Endothelial cell of umbilical vein (primary cell): ENCODE data around the gene FAM222A. TPM values are rescaled to one million over a fixed set of nuclear protein-coding genes. Genes with fewer than 3 reads are reported as not detected.

ENCODE experiments used
- BruUV-seq: library from RNA; stranded (reverse); fragments of 400-500 nt; replicated peaks from 2 replicates; lab custom pipeline; 2021; lab: Mats Ljungman, UMichigan
- CTCF ChIA-PET: fragments of 300-600, 350-600 bp; sonication (Branson Sonifier 250); formaldehyde crosslinking; loops from one replicate; lab custom pipeline; 2021; ENCODE audit warnings: antibody characterized with exemption, inconsistent platforms; lab: Charles Lee
- POLR2A ChIA-PET: fragments of 300-600, 350-600 bp; sonication (Branson Sonifier 250); formaldehyde crosslinking; loops from one replicate; lab custom pipeline; 2021; ENCODE audit warnings: antibody characterized with exemption, inconsistent platforms; lab: Charles Lee
- DNase-seq: peaks from one replicate; pipeline ENCODE4 v3.0.0-alpha.2; 2011; ENCODE audit warnings: low read depth, low spot score
- FAIRE-seq: peaks from 2 replicates; lab custom pipeline; 2011; peaks lifted over from hg19 to GRCh38; lab: Jason Lieb, UNC
- H2AFZ ChIP-seq: 2 replicates; pipeline ENCODE4 v1.6.0; 2012; ENCODE audit warnings: low read depth, low read length, control low read depth, inconsistent platforms
- H3K27ac ChIP-seq: 2 replicates; pipeline ENCODE4 v1.5.1; 2011; ENCODE audit warnings: low read depth, mild to moderate bottlenecking, control low read depth, low read length, moderate library complexity; ENCODE audit not compliant: insufficient read depth
- H3K27me3 ChIP-seq, 2 experiments: 2 replicates each; pipeline versions ENCODE4 v1.6.0 to v1.6.1; 2011; ENCODE audit warnings: low read length in 2 of 2, mixed read lengths in 1 of 2; ENCODE audit not compliant: control insufficient read depth in 2 of 2, insufficient read depth in 2 of 2
- H3K36me3 ChIP-seq, 2 experiments: 2 replicates in 1 of 2; 3 replicates in 1 of 2; pipeline ENCODE4 v1.5.1; 2011; ENCODE audit warnings: low read length in 2 of 2, mild to moderate bottlenecking in 1 of 2, moderate library complexity in 1 of 2; ENCODE audit not compliant: control insufficient read depth in 2 of 2, insufficient read depth in 2 of 2; ENCODE audit errors: extremely low read depth in 1 of 2
- H3K4me1 ChIP-seq: 3 replicates; pipeline ENCODE4 v1.5.1; 2011; ENCODE audit warnings: mild to moderate bottlenecking, low read length; ENCODE audit not compliant: control insufficient read depth, insufficient read depth; ENCODE audit errors: extremely low read depth
- H3K4me2 ChIP-seq: 2 replicates; pipeline ENCODE4 v1.6.1; 2011; ENCODE audit warnings: low read length, control low read depth, mixed read lengths; ENCODE audit not compliant: insufficient read depth
- H3K4me3 ChIP-seq, 3 experiments: fragments of 200-600 bp in 1 of 3; sonication (generic), shearing (Covaris generic) in 1 of 3; replicated peaks in 1 of 3; 2 replicates each; pipeline ENCODE4 v1.5.1; 2011 to 2016; ENCODE audit warnings: control low read depth in 3 of 3, low read length in 3 of 3, mild to moderate bottlenecking in 2 of 3, inconsistent platforms in 1 of 3, low read depth in 1 of 3, moderate library complexity in 1 of 3; ENCODE audit not compliant: insufficient read depth in 1 of 3
- H3K79me2 ChIP-seq: 2 replicates; pipeline ENCODE4 v1.6.0; 2012; ENCODE audit warnings: low read length, inconsistent platforms; ENCODE audit not compliant: control insufficient read depth, insufficient read depth
- H3K9ac ChIP-seq: replicated peaks from 2 replicates; pipeline ENCODE3; 2011; ENCODE audit warnings: low read length, control low read depth; ENCODE audit not compliant: insufficient read depth; ENCODE audit errors: extremely low read depth
- H3K9me1 ChIP-seq: replicated peaks from 3 replicates; pipeline ENCODE4 v1.6.0; 2011; ENCODE audit warnings: mild to moderate bottlenecking, low read length; ENCODE audit not compliant: control insufficient read depth, insufficient read depth; ENCODE audit errors: extremely low read depth
- H3K9me3 ChIP-seq: replicated peaks from 2 replicates; pipeline ENCODE4 v1.5.1; 2012; ENCODE audit warnings: low read length, inconsistent platforms; ENCODE audit not compliant: control insufficient read depth, insufficient read depth
- H4K20me1 ChIP-seq: replicated peaks from 2 replicates; pipeline ENCODE3; 2011; ENCODE audit warnings: mild to moderate bottlenecking, low read length; ENCODE audit not compliant: control insufficient read depth, insufficient read depth; ENCODE audit errors: extremely low read depth
- CTCF ChIP-seq, 2 donors: IDR thresholded peaks; 1 replicate in 1 of 2; 2 replicates in 1 of 2; pipeline ENCODE4 v1.5.1; 2011; ENCODE audit warnings: low read length in 2 of 2, mild to moderate bottlenecking in 2 of 2, moderate library complexity in 2 of 2, control low read depth in 1 of 2, inconsistent platforms in 1 of 2, low read depth in 1 of 2; ENCODE audit not compliant: insufficient read depth in 1 of 2; ENCODE audit errors: extremely low read depth in 1 of 2
- JUN ChIP-seq: IDR thresholded peaks from 2 replicates; pipeline ENCODE4 v1.6.1; 2011; ENCODE audit warnings: borderline replicate concordance, low read depth; ENCODE audit not compliant: insufficient read length, insufficient read depth
- POLR2AphosphoS5 ChIP-seq: IDR thresholded peaks from 2 replicates; pipeline ENCODE4 v1.6.1; 2012; ENCODE audit warnings: low read depth, mild to moderate bottlenecking, control low read depth, low read length, moderate library complexity; ENCODE audit not compliant: insufficient read depth
- dilution Hi-C: fragments of 300-500 bp; cut with MboI; formaldehyde crosslinking; loops from one replicate; pipeline ENCODE4 v1.15.0; 2019; ENCODE audit warnings: low sequenced_read_pairs; ENCODE audit not compliant: extremely low pct_ligation_motif_present
- intact Hi-C: fragments of 100-400 bp; cut with micrococcal nuclease; formaldehyde crosslinking; loops from one replicate; pipeline ENCODE4 v1.10.0; 2022
- polyA plus RNA-seq, 4 experiments: library from polyadenylated mRNA; depleted of rRNA in 3 of 4; stranded (reverse) in 3 of 4; unstranded in 1 of 4; fragments of >200 nt; gene quantifications; 2 replicates each; pipeline versions ENCODE4 v1.2.1 to v1.2.3, GENCODE V29; 2011 to 2012; ENCODE audit warnings: missing spikeins in 1 of 4
- total RNA-seq: library from RNA; stranded (reverse); gene quantifications from 2 replicates; pipeline ENCODE4 v1.2.3, GENCODE V29; 2021
- TF ChIP-seq, protein P1 (sequence below): IDR thresholded peaks from 2 replicates; pipeline ENCODE4 v1.6.1; 2011; ENCODE audit not compliant: insufficient read depth, insufficient read length

The FAM222A gene
- total and polyA plus RNA-seq, 2 donors (not counting 3 experiments of a cell fraction or from before 2014, with no cell fraction given): 0.62 to 1.7 TPM

DNA sequence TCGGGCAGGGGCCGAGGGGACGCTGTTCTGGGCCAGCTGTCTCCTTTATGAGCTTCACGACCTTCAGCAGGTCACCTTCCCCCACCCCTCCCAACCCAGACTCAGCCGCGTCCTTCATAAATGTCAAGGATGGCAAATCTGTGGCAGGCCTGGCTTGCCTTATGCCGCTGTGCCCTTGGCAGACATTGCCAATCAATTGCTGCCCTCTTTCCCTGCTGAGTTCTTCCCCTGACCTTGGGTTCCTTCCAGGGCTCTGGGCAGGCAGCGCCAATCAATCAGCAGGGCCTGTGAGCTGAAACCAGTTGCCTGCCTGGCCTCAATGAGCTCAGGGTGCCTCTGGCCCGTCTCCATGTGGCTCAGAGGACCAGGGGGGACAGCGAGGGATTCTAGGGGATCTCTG lies 7.7 kb downstream of the FAM222A start:
- H3K9me3 ChIP-seq: no peaks in the 10 kb centered on the region
- no peak overlapping the region for H2AFZ ChIP-seq
- peaks cover 14 to 16% of the 10 kb centered on the region in 2 experiments for H3K27me3 ChIP-seq
- intact Hi-C loops: no loop called here
- H3K36me3 ChIP-seq: no peaks in the 10 kb centered on the region
- TF ChIP-seq CTCF (IDR thresholded peaks at IDR 0.05; ENCODE audit: extremely low read depth in 1 of 2, insufficient read depth in 1 of 2, low read depth in 1 of 2, low read length in 2 of 2) (no peak), POLR2AphosphoS5 (no peak), JUN (no peak)
- TF ChIP-seq, protein P1, sequence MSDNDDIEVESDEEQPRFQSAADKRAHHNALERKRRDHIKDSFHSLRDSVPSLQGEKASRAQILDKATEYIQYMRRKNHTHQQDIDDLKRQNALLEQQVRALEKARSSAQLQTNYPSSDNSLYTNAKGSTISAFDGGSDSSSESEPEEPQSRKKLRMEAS: no peak
- no TSS peak for BruUV-seq
- FAIRE-seq (no peak), DNase-seq (no peak)
- H3K4me2 ChIP-seq: no peak overlapping the region
- ChIA-PET CTCF (interaction anchor here (0.6 kb wide), 1 partner anchor 334 kb away, joined by 4 read pairs; no protein-coding TSS in a partner anchor), POLR2A (interaction anchor here (0.7 kb wide), 1 partner anchor 1963 kb away, joined by 3 read pairs; no protein-coding TSS in a partner anchor)
- no peaks in the 10 kb centered on the region for H4K20me1 ChIP-seq
- H3K27ac ChIP-seq: no peak overlapping the region
- H3K9me1 ChIP-seq: no peaks in the 10 kb centered on the region
- no peak overlapping the region for H3K9ac ChIP-seq
- no peaks in the 10 kb centered on the region for H3K4me1 ChIP-seq
- H3K4me3 ChIP-seq: no peak overlapping the region
- H3K79me2 ChIP-seq: no peaks in the 10 kb centered on the region
- dilution Hi-C loops: no loop called here
